ENCODE results near the gene CUEDC1. TPM values are rescaled to one million over a fixed set of nuclear protein-coding genes. Genes with fewer than 3 reads are reported as not detected.
A peak's percentile ranks its signal among the peaks of the same experiment; 100 is the strongest.

Gene CUEDC1
- total RNA-seq, 1 donor from 2014 or later: 37.0 TPM

DNA sequence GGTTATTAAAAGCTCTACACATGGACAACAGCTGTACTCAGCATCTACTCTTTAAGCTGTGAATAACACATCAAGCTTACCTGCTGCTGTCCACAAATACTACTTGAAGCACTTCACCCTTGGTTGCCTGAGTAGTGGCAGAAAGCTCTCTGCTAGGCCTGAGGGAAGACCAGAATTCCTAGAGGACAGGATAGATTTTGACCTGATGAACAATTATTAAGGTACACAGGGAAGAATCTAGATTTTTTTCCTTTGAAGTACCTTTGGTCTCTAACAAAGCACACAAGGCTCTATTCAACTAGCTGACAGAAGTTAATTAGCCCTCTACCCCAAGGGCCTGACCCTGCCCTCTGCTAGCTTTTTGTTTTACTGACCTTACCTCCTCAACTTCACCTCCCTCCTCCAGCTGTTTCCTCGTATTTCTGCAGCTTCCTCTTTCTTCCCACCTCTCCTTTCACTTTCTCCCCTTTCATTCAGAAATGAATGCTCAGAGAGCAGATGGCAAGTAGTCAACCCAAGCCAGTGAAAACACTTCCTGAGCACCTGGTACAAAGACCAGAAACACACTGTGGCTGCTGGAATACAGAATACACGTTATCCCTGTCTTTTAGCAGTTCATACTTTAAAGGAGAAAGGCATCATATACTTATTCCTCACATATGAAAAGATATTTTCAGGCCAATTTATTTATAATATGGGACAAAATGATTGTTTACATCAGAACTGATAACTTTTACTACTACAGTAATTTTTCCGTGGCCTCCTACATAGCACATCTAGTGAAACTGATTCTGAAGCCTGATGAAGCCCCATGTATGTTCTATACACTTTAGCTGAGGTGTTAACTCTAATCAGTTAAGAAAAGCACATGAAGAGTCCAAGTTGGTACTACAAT is 38.5 kb upstream of the CUEDC1 start:
- peaks cover 25% of the 10 kb centered on the region for H3K4me1 Mint-ChIP-seq
- peaks cover 7% of the 10 kb centered on the region for H3K36me3 Mint-ChIP-seq
- H3K4me3 Mint-ChIP-seq: no peak overlapping the region
- DNase-seq (ENCODE audit: low spot score in 2 of 2, unreplicated experiment in 2 of 2): no peak
- H3K27ac Mint-ChIP-seq: peak overlapping the region; percentile 23
- H3K27me3 Mint-ChIP-seq (ENCODE audit: low read depth): no peaks in the 10 kb centered on the region
- no peaks in the 10 kb centered on the region for H3K9me3 Mint-ChIP-seq
- no peak for TF ChIP-seq CTCF (IDR thresholded peaks at IDR 0.05; ENCODE audit: unreplicated experiment)

DNA sequence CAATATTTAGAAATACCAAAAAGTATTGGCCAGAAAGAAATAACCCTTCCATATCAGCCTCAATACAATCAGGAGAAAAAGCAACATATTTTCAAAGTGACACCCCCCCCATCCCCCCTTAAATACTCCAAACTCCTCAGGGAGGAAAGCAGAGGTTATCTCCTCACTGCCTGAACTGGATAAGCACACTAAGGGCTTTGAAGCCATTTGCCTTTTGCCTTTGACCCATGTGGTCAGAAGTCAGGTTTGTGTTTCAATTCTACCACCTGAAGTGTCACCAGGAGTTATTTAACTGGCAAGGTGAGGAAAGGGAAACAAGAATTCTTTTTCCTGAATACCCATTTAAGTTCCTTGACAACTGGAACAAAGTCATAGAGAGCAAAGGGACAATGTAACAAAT is 36.3 kb upstream of the CUEDC1 start:
- Mint-ChIP-seq H3K36me3 (no peaks in the 10 kb centered on the region), H3K4me1 (peaks cover 31% of the 10 kb centered on the region)
- no peak for DNase-seq (ENCODE audit: low spot score in 2 of 2, unreplicated experiment in 2 of 2)

DNA sequence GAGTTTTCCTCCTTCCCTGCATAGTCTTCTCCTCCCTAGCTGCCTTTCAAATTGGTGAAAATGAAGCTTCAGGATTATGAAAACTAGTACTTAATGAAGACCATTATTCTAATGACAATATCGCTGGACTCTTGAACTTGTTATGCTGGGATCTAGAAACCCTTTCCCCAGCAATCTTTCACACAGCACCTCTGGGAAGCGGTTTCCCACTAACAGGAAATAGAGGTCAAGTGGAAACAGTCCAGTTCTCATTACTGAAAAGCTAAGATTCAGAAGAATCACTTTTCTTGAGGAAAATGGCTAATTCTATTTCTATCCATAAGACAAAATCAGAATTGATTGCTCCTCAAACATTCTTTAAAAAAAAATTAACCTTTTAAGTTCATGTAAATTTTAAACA is 34.8 kb upstream of the CUEDC1 start:
- peaks cover 39% of the 10 kb centered on the region for H3K4me1 Mint-ChIP-seq
- no peak for DNase-seq (ENCODE audit: low spot score in 2 of 2, unreplicated experiment in 2 of 2)
- peak overlapping the region; percentile 89 for H3K4me3 Mint-ChIP-seq
- TF ChIP-seq CTCF (IDR thresholded peaks at IDR 0.05; ENCODE audit: unreplicated experiment): no peak
- no peaks in the 10 kb centered on the region for H3K9me3 Mint-ChIP-seq
- H3K27ac Mint-ChIP-seq: peak overlapping the region; percentile 96
- H3K27me3 Mint-ChIP-seq (ENCODE audit: low read depth): no peaks in the 10 kb centered on the region
- no peaks in the 10 kb centered on the region for H3K36me3 Mint-ChIP-seq

More for the DNA sequence above, 36.3 kb upstream of the CUEDC1 start:
- H3K9me3 Mint-ChIP-seq: no peaks in the 10 kb centered on the region
- H3K27me3 Mint-ChIP-seq (ENCODE audit: low read depth): no peaks in the 10 kb centered on the region
- H3K27ac Mint-ChIP-seq: no peak overlapping the region
- no peak for TF ChIP-seq CTCF (IDR thresholded peaks at IDR 0.05; ENCODE audit: unreplicated experiment)
- no peak overlapping the region for H3K4me3 Mint-ChIP-seq

- Mint-ChIP-seq H3K36me3 (no peaks in the 10 kb centered on the region), H3K27me3 (ENCODE audit: low read depth) (no peaks in the 10 kb centered on the region), H3K27ac (peak overlapping the region; percentile 96), H3K4me3 (peak overlapping the region; percentile 89), H3K9me3 (no peaks in the 10 kb centered on the region), H3K4me1 (peaks cover 48% of the 10 kb centered on the region)
- no peak for DNase-seq (ENCODE audit: low spot score in 2 of 2, unreplicated experiment in 2 of 2)
- no peak for TF ChIP-seq CTCF (IDR thresholded peaks at IDR 0.05; ENCODE audit: unreplicated experiment)
Measured at GRCh38 chr17:57988301-57989250, 33.4 kb upstream of the CUEDC1 start.

- TF ChIP-seq CTCF (IDR thresholded peaks at IDR 0.05; ENCODE audit: unreplicated experiment): no peak
- Mint-ChIP-seq H3K36me3 (peaks cover 1% of the 10 kb centered on the region), H3K4me1 (peaks cover 55% of the 10 kb centered on the region), H3K27ac (peak within 1 kb of the TSS; percentile 98), H3K27me3 (ENCODE audit: low read depth) (no peaks in the 10 kb centered on the region), H3K9me3 (no peaks in the 10 kb centered on the region), H3K4me3 (peak within 1 kb of the TSS; percentile 89)
- peak; percentile 72 to 81 for DNase-seq (ENCODE audit: low spot score in 2 of 2, unreplicated experiment in 2 of 2)
Measured at GRCh38 chr17:57987581-57988300, 32.5 kb upstream of the CUEDC1 start, which contains the start of gene VEZF1. TSS of gene VEZF1 (minus strand) at chr17:57988254. CDS start at chr17:57988111, 143 bp downstream.

Data from mesothelial cell of epicardium (in vitro differentiated cells).